ENCODE measurements around the gene BIRC6. TPM values are rescaled to one million over a fixed set of nuclear protein-coding genes. Genes with fewer than 3 reads are reported as not detected.

Gene BIRC6
- total and polyA plus RNA-seq, 2 of the 4 experiments (the other 2 are of a cell fraction), result 26.5 to 316 TPM

DNA sequence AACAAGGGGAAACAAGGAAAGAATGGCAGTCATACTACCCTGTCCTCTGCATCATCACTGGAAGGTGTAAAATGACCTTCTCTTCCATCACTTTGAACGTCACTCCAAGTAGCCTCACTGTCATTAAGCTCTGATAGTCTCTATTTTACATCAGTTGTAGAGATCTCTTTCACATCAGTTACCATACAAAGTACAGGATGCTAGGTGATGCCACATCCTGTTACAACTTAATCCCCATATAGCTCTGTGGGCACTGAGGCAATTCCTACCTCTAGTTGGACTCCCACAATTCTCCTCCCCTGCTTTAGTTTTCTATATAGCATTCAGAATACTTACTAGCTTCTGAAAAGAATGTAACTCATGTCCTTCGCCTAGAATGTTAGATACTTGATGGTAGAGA is 215.9 kb downstream of the BIRC6 start:
- H3K4me2 ChIP-seq (ENCODE audit: low read depth, low read length), result no peak overlapping the region
- H3K23ac ChIP-seq (ENCODE audit: low read depth, low read length), result no peak overlapping the region
- H2AK9ac ChIP-seq (replicated peaks; ENCODE audit: low read depth, low read length, poor library complexity), result no peak overlapping the region
- H3K56ac ChIP-seq (ENCODE audit: extremely low read depth, insufficient read depth, low read length), result no peak overlapping the region
- H4K91ac ChIP-seq (ENCODE audit: insufficient read depth, low read depth, low read length), result no peak overlapping the region
- no peak overlapping the region for H4K5ac ChIP-seq (ENCODE audit: low read depth, low read length)
- no peak overlapping the region for H3K4ac ChIP-seq (ENCODE audit: low read depth, low read length)
- H2BK120ac ChIP-seq (ENCODE audit: low read depth, low read length), result no peak overlapping the region
- no peak overlapping the region; the same call in 1 of the 2 replicates for H3K18ac ChIP-seq (ENCODE audit: low read depth, low read length)
- ChIA-PET POLR2A (ENCODE audit: unreplicated experiment) (no interaction called here), CTCF (interaction anchor here (1.2 kb wide), 1 partner anchor 19 kb away, joined by 3 read pairs; no protein-coding TSS in a partner anchor)
- H3K4me3 ChIP-seq (ENCODE audit: insufficient read depth, low read depth, low read length), result no peak overlapping the region
- peaks cover 13 to 52% of the 10 kb centered on the region in 2 experiments for H3K79me1 ChIP-seq (ENCODE audit: low read depth in 1 of 2, low read length in 2 of 2)
- in situ Hi-C loops (cut with MboI; ENCODE audit: low sequenced_read_pairs), result no loop called here
- H3K36me3 ChIP-seq (ENCODE audit: control insufficient read depth, insufficient read depth, low read length), result peaks cover 22% of the 10 kb centered on the region
- no TSS peak for BruUV-seq (replicated peaks)
- no peak overlapping the region for H2AFZ ChIP-seq (replicated peaks; ENCODE audit: low read length, poor library complexity)
- no peak for DNase-seq
- no peaks in the 10 kb centered on the region for H3K9me3 ChIP-seq (ENCODE audit: control insufficient read depth, insufficient read depth, low read length)
- H2BK20ac ChIP-seq (ENCODE audit: low read depth, low read length), result no peak overlapping the region
- H2BK5ac ChIP-seq (ENCODE audit: low read depth, low read length, poor library complexity, severe bottlenecking), result no peak overlapping the region
- no peak overlapping the region for H2BK15ac ChIP-seq (ENCODE audit: low read depth, low read length)
- intact Hi-C loops (cut with micrococcal nuclease), result no loop called here
- no peak overlapping the region for H2AK5ac ChIP-seq (ENCODE audit: low read depth, low read length)
- H3K9ac ChIP-seq (ENCODE audit: low read depth, low read length), result no peak overlapping the region
- no peaks in the 10 kb centered on the region for H3K4me1 ChIP-seq (ENCODE audit: control insufficient read depth, insufficient read depth, low read length)
- H4K8ac ChIP-seq (ENCODE audit: low read depth in 2 of 2, low read length in 2 of 2), result no peak overlapping the region
- dilution Hi-C loops (cut with HindIII; ENCODE audit: low sequenced_read_pairs, unreplicated experiment), result no loop called here
- TF ChIP-seq RAD21 (IDR thresholded peaks at IDR 0.05; ENCODE audit: low read length) (no peak), BHLHE40 (IDR thresholded peaks at IDR 0.05; ENCODE audit: low read depth, low read length) (no peak), RFX5 (IDR thresholded peaks at IDR 0.05; ENCODE audit: low read depth, low read length) (no peak), CHD1 (IDR thresholded peaks at IDR 0.05; ENCODE audit: low read depth, low read length) (no peak), CEBPB (IDR thresholded peaks at IDR 0.05; ENCODE audit: low read depth, low read length) (no peak), MAZ (IDR thresholded peaks at IDR 0.05; ENCODE audit: borderline replicate concordance, low read depth, low read length) (no peak), MAFK (IDR thresholded peaks at IDR 0.05; ENCODE audit: low read depth, low read length) (no peak), MXI1 (IDR thresholded peaks at IDR 0.05; ENCODE audit: borderline replicate concordance, low read depth, low read length) (no peak), RCOR1 (IDR thresholded peaks at IDR 0.05; ENCODE audit: insufficient replicate concordance, low read length) (no peak), POLR2A (IDR thresholded peaks at IDR 0.05; ENCODE audit: low read depth, low read length) (no peak)
- TF ChIP-seq, protein P1, sequence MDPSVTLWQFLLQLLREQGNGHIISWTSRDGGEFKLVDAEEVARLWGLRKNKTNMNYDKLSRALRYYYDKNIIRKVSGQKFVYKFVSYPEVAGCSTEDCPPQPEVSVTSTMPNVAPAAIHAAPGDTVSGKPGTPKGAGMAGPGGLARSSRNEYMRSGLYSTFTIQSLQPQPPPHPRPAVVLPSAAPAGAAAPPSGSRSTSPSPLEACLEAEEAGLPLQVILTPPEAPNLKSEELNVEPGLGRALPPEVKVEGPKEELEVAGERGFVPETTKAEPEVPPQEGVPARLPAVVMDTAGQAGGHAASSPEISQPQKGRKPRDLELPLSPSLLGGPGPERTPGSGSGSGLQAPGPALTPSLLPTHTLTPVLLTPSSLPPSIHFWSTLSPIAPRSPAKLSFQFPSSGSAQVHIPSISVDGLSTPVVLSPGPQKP (IDR thresholded peaks at IDR 0.05; ENCODE audit: borderline replicate concordance, low read depth, low read length), result no peak
- TF ChIP-seq, protein P2, sequence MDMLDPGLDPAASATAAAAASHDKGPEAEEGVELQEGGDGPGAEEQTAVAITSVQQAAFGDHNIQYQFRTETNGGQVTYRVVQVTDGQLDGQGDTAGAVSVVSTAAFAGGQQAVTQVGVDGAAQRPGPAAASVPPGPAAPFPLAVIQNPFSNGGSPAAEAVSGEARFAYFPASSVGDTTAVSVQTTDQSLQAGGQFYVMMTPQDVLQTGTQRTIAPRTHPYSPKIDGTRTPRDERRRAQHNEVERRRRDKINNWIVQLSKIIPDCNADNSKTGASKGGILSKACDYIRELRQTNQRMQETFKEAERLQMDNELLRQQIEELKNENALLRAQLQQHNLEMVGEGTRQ (IDR thresholded peaks at IDR 0.05; ENCODE audit: low read depth, low read length), result no peak
- TF ChIP-seq, protein P3, sequence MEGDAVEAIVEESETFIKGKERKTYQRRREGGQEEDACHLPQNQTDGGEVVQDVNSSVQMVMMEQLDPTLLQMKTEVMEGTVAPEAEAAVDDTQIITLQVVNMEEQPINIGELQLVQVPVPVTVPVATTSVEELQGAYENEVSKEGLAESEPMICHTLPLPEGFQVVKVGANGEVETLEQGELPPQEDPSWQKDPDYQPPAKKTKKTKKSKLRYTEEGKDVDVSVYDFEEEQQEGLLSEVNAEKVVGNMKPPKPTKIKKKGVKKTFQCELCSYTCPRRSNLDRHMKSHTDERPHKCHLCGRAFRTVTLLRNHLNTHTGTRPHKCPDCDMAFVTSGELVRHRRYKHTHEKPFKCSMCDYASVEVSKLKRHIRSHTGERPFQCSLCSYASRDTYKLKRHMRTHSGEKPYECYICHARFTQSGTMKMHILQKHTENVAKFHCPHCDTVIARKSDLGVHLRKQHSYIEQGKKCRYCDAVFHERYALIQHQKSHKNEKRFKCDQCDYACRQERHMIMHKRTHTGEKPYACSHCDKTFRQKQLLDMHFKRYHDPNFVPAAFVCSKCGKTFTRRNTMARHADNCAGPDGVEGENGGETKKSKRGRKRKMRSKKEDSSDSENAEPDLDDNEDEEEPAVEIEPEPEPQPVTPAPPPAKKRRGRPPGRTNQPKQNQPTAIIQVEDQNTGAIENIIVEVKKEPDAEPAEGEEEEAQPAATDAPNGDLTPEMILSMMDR (conservative IDR thresholded peaks at IDR 0.05; ENCODE audit: low read depth, low read length), result no peak
- 100% methylated on average over 1 of the region's 2 CpGs; no CpG with 5 or more reads in 1 of the 2 experiments for WGBS, 2 experiments (ENCODE audit: extremely low coverage in 2 of 2, insufficient read length in 1 of 2)
- ATAC-seq (ENCODE audit: low read depth), result no peak
- H3K27ac ChIP-seq (ENCODE audit: insufficient read depth, low read length), result no peak overlapping the region
- peaks cover 15% of the 10 kb centered on the region for H4K20me1 ChIP-seq (ENCODE audit: insufficient read depth, low read length)
- H3K14ac ChIP-seq (replicated peaks; ENCODE audit: low read depth, low read length), result peak overlapping the region; percentile 33; the same call in 1 of the 2 replicates
- H3K27me3 ChIP-seq (ENCODE audit: control insufficient read depth, insufficient read depth, low read length), result no peaks in the 10 kb centered on the region
- peaks cover 11% of the 10 kb centered on the region for H3K9me1 ChIP-seq (ENCODE audit: insufficient read depth, low read length)
